PFSK-1 (cell line): ENCODE results near the gene CHD6.

Experiments used
- FOXP2 ChIP-seq: optimal IDR thresholded peaks from 2 replicates; pipeline ENCODE3; 2011; ENCODE audit warnings: borderline replicate concordance, control low read depth, inconsistent platforms; ENCODE audit not compliant: insufficient read depth; ENCODE audit errors: extremely low read length, extremely low read depth
- POLR2AphosphoS5 ChIP-seq: IDR thresholded peaks from 2 replicates; pipeline ENCODE4 v1.6.1; 2012; ENCODE audit warnings: low read depth, mild to moderate bottlenecking, control low read depth, low read length, moderate library complexity
- REST ChIP-seq, 2 experiments: IDR thresholded peaks; 2 replicates each; pipeline versions ENCODE4 v1.6.1 to v1.8.0; 2011 to 2012; ENCODE audit warnings: low read depth in 2 of 2, low read length in 2 of 2, control low read depth in 1 of 2, inconsistent platforms in 1 of 2, mild to moderate bottlenecking in 1 of 2, moderate library complexity in 1 of 2; ENCODE audit not compliant: insufficient read depth in 1 of 2
- SIN3A ChIP-seq: IDR thresholded peaks from 2 replicates; pipeline ENCODE4 v1.6.1; 2012; ENCODE audit warnings: mild to moderate bottlenecking, low read length, moderate library complexity, borderline replicate concordance; ENCODE audit not compliant: insufficient read depth
- TAF1 ChIP-seq: IDR thresholded peaks from 2 replicates; pipeline ENCODE4 v1.6.1; 2012; ENCODE audit warnings: low read length, control low read depth, borderline replicate concordance; ENCODE audit not compliant: insufficient read depth

Gene CHD6

GRCh38 chr20:41357424-41358163, 260.6 kb downstream of the CHD6 start:
- no peak for TF ChIP-seq REST (IDR thresholded peaks at IDR 0.05; ENCODE audit: insufficient read depth in 1 of 2, low read depth in 2 of 2, low read length in 2 of 2)

- no peak for TF ChIP-seq SIN3A
- TF ChIP-seq TAF1 = no peak
- no peak for TF ChIP-seq POLR2AphosphoS5
Measured at GRCh38 chr20:41356951-41357350, 261.2 kb downstream of the CHD6 start.

- TF ChIP-seq SIN3A = no peak
- no peak for TF ChIP-seq REST (IDR thresholded peaks at IDR 0.05; ENCODE audit: insufficient read depth in 1 of 2, low read depth in 2 of 2, low read length in 2 of 2)
- TF ChIP-seq POLR2AphosphoS5 = no peak
- no peak for TF ChIP-seq TAF1
- TF ChIP-seq FOXP2 = no peak
Measured at GRCh38 chr20:41355598-41356203, 262.5 kb downstream of the CHD6 start.

- TF ChIP-seq SIN3A (no peak), REST (IDR thresholded peaks at IDR 0.05; ENCODE audit: insufficient read depth in 1 of 2, low read depth in 2 of 2, low read length in 2 of 2) (no peak)
Measured at GRCh38 chr20:41355192-41355591, 263.0 kb downstream of the CHD6 start.

GRCh38 chr20:41353530-41353929, 264.6 kb downstream of the CHD6 start:
- TF ChIP-seq REST (IDR thresholded peaks at IDR 0.05; ENCODE audit: insufficient read depth in 1 of 2, low read depth in 2 of 2, low read length in 2 of 2) (no peak), SIN3A (no peak), FOXP2 (no peak)

- TF ChIP-seq POLR2AphosphoS5 (no peak), REST (IDR thresholded peaks at IDR 0.05; ENCODE audit: insufficient read depth in 1 of 2, low read depth in 2 of 2, low read length in 2 of 2) (no peak), TAF1 (no peak), FOXP2 (no peak), SIN3A (no peak)
Measured at GRCh38 chr20:41352666-41353065, 265.5 kb downstream of the CHD6 start.
